Measurements from ENCODE around the gene TIAM1.
A peak's percentile ranks its signal among the peaks of the same experiment; 100 is the strongest.
"Not testable (repeated sequence)": the region's sequence is repeated elsewhere in the genome, so short reads cannot be mapped to it uniquely, and the experiment has no call there.

Gene TIAM1

DNA sequence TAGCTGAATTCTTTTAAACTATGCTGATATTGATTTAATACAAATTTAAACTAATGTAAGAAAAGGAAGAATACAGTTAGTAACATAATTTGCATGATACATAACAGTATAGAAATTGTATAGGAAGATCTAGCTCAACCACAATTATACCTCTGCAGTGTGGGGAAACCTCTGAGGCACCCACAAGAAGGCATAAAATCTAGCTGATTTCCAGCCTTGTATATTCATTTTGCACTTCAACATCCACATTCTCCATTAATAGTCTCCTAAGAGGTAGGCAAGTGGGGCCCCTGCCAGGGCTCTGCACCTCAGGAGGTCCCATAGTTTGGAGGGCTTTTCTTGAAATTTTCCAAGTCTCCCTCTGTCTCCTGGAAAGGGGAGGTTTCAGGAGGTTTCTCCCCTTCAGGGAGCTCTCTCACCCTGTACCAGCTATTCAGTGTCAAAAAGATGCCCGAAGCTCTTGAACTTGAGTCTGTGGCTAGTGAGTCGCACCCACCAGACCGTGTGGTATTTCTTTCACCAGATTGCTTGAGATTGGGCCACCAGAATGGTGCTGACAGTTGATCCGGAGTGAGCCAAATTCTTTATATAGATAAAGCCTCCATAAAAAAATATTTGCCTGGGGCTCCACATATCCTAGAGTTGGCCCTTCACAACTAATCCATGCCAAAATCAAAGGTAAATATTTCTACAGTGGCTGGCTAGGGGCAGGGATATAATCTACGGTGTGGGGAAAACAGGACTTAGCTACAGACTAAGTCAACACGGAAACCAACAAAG is 108.2 kb downstream of the TIAM1 start:
- DNase-seq (ENCODE audit: low read depth): peak; percentile 19

DNA sequence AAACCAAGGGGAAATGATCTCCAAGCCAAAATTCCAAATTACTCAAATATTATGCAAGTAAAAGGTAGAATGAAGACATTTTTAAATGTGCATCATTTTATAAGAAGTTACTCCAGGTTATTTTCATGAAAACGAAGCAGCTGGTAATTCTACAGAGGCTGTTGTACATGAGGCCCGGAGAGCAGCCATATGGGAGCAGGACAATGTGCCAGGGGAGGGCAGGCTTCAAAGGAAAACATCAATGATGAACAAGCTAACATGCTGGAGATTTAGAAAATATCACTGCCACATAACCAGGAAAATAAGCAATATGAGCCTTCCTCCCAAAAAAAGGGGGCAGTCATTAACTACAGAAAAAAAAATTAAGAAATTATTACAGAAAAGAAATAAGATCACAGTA is 109.1 kb downstream of the TIAM1 start:
- H3K4me3 ChIP-seq (ENCODE audit: control insufficient read depth, low read depth, low read length): no peak overlapping the region
- no peak for DNase-seq (ENCODE audit: low read depth)
- TF ChIP-seq, protein P1, sequence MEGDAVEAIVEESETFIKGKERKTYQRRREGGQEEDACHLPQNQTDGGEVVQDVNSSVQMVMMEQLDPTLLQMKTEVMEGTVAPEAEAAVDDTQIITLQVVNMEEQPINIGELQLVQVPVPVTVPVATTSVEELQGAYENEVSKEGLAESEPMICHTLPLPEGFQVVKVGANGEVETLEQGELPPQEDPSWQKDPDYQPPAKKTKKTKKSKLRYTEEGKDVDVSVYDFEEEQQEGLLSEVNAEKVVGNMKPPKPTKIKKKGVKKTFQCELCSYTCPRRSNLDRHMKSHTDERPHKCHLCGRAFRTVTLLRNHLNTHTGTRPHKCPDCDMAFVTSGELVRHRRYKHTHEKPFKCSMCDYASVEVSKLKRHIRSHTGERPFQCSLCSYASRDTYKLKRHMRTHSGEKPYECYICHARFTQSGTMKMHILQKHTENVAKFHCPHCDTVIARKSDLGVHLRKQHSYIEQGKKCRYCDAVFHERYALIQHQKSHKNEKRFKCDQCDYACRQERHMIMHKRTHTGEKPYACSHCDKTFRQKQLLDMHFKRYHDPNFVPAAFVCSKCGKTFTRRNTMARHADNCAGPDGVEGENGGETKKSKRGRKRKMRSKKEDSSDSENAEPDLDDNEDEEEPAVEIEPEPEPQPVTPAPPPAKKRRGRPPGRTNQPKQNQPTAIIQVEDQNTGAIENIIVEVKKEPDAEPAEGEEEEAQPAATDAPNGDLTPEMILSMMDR (conservative IDR thresholded peaks at IDR 0.05; ENCODE audit: control insufficient read depth, insufficient read depth, low read depth, low read length): no peak

More for the DNA sequence above, 108.2 kb downstream of the TIAM1 start:
- no peak overlapping the region for H3K4me3 ChIP-seq (ENCODE audit: control insufficient read depth, low read depth, low read length)
- TF ChIP-seq, protein P1 (conservative IDR thresholded peaks at IDR 0.05; ENCODE audit: control insufficient read depth, insufficient read depth, low read depth, low read length): no peak

- TF ChIP-seq, protein P1 (conservative IDR thresholded peaks at IDR 0.05; ENCODE audit: control insufficient read depth, insufficient read depth, low read depth, low read length): no peak
- no peak for DNase-seq (ENCODE audit: low read depth)
- no peak overlapping the region for H3K4me3 ChIP-seq (ENCODE audit: control insufficient read depth, low read depth, low read length)
Measured at GRCh38 chr21:31233711-31234110, 110.3 kb downstream of the TIAM1 start.

- DNase-seq (ENCODE audit: low read depth): no peak
- TF ChIP-seq, protein P1 (conservative IDR thresholded peaks at IDR 0.05; ENCODE audit: control insufficient read depth, insufficient read depth, low read depth, low read length): no peak
Measured at GRCh38 chr21:31232344-31232743, 111.7 kb downstream of the TIAM1 start.

GRCh38 chr21:31230937-31231336 is 113.1 kb downstream of the TIAM1 start:
- TF ChIP-seq, protein P1 (conservative IDR thresholded peaks at IDR 0.05; ENCODE audit: control insufficient read depth, insufficient read depth, low read depth, low read length): no peak
- no peak for DNase-seq (ENCODE audit: low read depth)
- no peak overlapping the region for H3K4me3 ChIP-seq (ENCODE audit: control insufficient read depth, low read depth, low read length)

More at GRCh38 chr21:31232344-31232743, 111.7 kb downstream of the TIAM1 start:
- no peak overlapping the region for H3K4me3 ChIP-seq (ENCODE audit: control insufficient read depth, low read depth, low read length)

- not testable (repeated sequence) for DNase-seq (ENCODE audit: low read depth); H3K4me3 ChIP-seq (ENCODE audit: control insufficient read depth, low read depth, low read length)
Measured at GRCh38 chr21:31228723-31229122, 115.3 kb downstream of the TIAM1 start.

DNA sequence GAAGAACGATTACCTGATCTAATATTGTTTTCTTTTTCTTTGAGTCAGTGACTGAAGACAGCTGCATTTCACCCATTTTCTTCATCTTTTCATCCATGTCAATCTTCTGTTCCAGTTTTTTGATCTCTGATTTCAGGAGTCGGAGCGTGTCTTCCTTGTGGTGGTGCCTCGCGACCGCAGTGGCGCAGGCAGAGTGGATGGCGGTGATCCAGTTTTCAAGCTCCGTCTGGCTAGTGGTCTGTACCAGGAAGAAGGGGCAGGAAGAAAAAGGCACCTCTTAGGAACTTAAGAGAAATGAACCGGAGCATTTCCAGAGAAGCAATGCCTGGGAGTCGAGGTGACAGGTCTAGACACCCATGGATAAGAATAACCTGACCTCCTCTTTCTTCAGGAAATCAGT is 118.3 kb downstream of the TIAM1 start:
- TF ChIP-seq, protein P1 (conservative IDR thresholded peaks at IDR 0.05; ENCODE audit: control insufficient read depth, insufficient read depth, low read depth, low read length): no peak
- DNase-seq (ENCODE audit: low read depth): no peak
- H3K4me3 ChIP-seq (ENCODE audit: control insufficient read depth, low read depth, low read length): no peak overlapping the region
